GM18867 (cell line): ENCODE results near the gene ZFYVE19.
A peak's percentile ranks its signal among the peaks of the same experiment; 100 is the strongest.
"Not testable (repeated sequence)": the region's sequence is repeated elsewhere in the genome, so short reads cannot be mapped to it uniquely, and the experiment has no call there.

Experiments
- ATAC-seq: cut with Tn5 transposase; IDR thresholded peaks from one replicate; pipeline ENCODE4 v1.9.1; 2021; ENCODE audit warnings: mild to moderate bottlenecking, moderate library complexity; ENCODE audit not compliant: unreplicated experiment

Gene ZFYVE19

DNA sequence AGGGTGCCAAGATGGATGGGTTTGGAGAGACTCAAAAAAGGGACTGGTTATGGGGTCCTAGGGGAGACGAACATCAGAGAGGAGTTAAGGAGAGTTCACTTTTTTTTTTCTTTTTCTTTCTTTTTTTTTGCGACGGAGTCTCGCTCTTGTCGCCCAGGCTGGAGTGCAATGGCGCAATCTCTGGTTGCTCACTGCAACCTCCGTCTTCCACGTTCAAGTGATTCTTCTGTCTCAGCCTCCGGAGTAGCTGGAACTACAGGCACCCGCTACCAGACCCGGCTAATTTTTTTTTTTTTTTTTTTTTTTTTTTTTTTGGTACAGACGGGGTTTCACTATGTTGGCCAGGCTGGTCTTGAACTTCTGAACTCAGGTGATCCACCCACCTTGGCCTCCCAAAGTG is 38.1 kb downstream of the ZFYVE19 start:
- ATAC-seq = no peak

- no peak for ATAC-seq
These were observed 38.8 kb downstream of the ZFYVE19 start for GRCh38 chr15:40845511-40846284.

- no peak for ATAC-seq
These were observed 39.9 kb downstream of the ZFYVE19 start for GRCh38 chr15:40846841-40847222.

DNA sequence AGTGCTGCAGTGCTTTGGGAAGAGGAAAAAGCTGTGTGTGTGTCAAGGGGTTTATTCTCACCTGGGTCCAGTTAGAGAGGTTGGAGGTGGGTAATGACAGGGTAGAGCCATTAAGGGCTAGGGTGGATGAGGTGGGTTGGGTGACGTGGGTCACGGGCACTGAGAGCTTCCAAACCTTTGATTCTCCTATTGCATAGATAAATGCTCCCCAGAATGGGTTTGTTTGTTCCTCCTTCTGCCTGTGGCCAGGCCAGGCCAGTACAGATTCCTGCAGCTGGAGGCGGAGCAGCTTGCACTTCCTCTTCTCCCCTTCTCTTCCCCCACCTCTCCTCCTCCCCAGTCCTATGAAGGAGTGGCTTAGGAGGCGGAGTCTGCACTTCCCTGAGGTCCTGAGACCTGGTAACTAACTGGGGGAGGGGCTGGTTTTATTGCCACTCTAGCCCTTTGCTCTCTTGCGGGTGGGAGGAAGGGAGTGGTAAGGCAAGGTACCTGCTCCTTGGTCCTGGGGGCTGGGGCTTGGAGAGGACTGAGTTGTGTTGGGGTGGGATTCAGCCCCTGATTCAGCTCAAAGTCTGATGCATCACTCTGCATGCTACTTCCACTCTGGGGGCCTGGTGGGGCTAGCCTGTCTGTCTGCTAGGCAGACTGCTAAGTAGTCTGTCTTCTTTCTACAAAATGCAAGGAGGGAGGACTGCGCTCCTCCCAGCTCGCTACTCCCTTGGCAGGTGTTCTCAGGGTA is 40.5 kb downstream of the ZFYVE19 start:
- no peak for ATAC-seq

DNA sequence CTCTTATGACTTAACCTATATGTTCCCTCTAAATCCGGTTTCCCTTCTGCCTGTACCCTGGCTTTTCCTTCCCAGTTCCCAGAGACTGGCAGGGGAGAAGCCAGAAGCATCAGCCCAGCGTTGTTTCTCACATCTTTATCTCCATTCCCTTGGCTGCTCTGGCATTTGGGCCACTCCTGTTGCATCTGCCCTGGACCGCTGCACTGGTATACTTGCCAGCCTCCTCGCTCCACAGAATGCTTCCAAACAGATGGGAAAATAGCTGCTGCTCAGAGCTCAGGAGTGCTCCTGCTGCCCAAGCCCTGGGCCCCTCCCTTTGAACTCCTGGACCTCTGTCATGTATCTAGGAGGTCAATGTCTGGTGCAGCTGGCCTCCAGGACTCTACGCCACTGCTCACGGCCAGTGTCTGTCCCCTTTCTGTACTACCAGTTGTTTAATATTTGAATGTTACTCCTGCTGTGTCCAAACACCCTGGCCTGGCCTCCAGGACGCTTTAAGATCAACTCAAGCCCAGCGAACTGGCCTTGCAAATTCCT is 43.8 kb downstream of the ZFYVE19 start:
- ATAC-seq = no peak

GRCh38 chr15:40852529-40852928 is 45.6 kb downstream of the ZFYVE19 start:
- ATAC-seq = no peak

GRCh38 chr15:40853241-40853890 is 46.5 kb downstream of the ZFYVE19 start:
- no peak for ATAC-seq

- no peak for ATAC-seq
These were observed 47.3 kb downstream of the ZFYVE19 start for GRCh38 chr15:40854161-40854560.

DNA sequence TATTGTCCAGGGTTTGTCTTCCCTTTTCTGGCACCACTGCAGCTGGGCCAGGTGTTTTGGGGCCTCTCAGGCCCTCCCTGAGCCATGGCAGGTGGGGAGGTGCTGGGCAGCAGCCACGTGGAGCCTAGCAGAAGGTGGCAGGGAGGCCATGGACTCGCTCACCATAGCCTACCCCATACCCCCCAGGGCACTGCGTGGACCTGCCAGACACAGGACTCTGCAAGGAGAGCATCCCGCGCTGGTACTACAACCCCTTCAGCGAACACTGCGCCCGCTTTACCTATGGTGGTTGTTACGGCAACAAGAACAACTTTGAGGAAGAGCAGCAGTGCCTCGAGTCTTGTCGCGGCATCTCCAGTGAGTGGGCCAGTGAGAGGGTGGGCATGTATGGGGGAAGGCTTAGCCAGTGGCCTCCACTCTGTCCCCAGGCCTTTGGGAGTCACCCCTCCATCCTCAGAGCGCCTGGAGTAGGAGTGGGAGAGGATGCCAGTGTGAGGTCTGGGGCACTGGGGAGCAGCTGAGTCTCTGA is 48.9 kb downstream of the ZFYVE19 start:
- ATAC-seq = no peak

GRCh38 chr15:40856746-40857145 is 49.9 kb downstream of the ZFYVE19 start:
- no peak for ATAC-seq

DNA sequence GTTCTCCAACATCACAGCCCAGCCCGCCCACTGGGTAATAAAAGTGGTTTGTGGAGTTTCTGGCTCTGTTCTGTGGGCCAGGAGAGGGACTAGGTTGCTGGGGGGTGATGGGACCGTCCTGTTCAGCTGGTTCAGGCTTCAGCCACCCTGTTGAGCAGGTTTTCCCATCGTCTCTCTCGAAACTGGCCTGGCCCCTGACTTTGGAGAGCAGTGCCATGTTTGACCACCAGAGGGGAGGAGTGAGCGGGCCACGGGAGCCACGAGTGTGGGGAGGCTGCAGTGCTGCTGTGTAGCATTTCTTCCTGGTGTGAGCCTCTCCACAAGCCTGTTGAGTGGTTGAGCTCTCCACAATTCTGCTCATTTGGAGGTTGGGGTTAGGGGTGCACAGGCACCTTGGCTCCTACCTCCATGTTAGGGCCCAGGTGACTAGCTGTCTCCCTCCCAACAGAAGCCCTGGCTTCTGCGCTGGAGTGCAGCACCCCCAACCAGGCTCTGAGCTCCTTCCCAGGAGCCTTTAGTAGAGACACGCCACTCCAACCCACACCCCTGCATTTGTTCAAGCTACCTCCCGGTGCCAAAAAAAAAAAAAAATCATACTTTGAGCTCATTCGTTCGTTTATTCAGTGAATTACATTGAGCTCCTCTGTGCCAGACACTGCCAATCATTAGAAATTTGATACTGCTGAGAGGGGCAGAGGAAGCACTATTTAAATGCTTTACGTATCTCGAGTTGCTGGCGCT is 50.9 kb downstream of the ZFYVE19 start:
- peak; percentile 75 for ATAC-seq

- no peak for ATAC-seq
These were observed 51.8 kb downstream of the ZFYVE19 start for GRCh38 chr15:40858706-40859105.

DNA sequence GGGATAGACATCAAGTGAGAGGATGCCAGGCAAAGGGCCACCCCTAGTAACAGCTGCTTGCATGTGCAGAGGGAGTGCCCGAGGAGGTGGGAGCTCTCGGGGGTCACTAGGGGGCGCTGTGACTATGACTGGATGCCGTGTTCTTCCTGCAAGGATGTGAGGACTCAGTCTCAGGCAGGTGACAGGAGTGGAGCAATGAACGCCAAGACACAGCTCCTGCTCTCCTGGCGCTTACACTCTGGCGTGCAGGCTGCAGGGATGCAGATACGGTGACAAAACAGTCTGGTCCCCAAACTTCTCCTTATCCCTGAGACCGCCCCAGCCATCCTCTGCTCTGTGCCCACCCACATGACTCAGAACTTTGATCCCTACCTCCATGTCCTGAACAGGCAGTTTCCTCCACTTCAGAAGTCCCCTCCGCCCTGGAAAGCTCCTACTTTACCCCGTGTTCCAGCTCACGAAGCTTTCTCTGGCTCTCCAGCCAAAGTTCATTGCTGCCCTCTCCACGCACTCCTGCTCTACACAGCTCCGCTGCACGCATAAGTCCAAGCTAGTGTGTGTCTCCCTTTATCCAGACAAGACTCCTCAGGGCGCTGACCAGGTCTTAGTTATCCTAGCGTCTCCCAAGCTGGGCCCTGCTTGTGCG is 52.4 kb downstream of the ZFYVE19 start:
- ATAC-seq = peak; percentile 59

- not testable (repeated sequence) for ATAC-seq
These were observed 54.3 kb downstream of the ZFYVE19 start for GRCh38 chr15:40861147-40861546.

GRCh38 chr15:40863660-40864270 is 56.9 kb downstream of the ZFYVE19 start:
- no peak for ATAC-seq
